Glutamatergic neuron (in vitro differentiated cells): ENCODE results near the gene DCAF17. TPM values are rescaled to one million over a fixed set of nuclear protein-coding genes. Genes with fewer than 3 reads are reported as not detected.

Experiments used
- DNase-seq: peaks from one replicate; pipeline ENCODE4 v3.0.0; 2022
- H3K27ac Mint-ChIP-seq: one replicate; pipeline ENCODE4 v1.8.0; 2020; ENCODE audit warnings: mild to moderate bottlenecking, mixed read lengths, inconsistent platforms; ENCODE audit not compliant: unreplicated experiment
- H3K27me3 Mint-ChIP-seq: one replicate; pipeline ENCODE4 v1.8.0; 2020; ENCODE audit warnings: mild to moderate bottlenecking, moderate library complexity, mixed read lengths, inconsistent platforms; ENCODE audit not compliant: unreplicated experiment
- H3K36me3 Mint-ChIP-seq: one replicate; pipeline ENCODE4 v1.8.0; 2020; ENCODE audit warnings: mild to moderate bottlenecking, mixed read lengths, inconsistent platforms; ENCODE audit not compliant: unreplicated experiment
- H3K4me1 Mint-ChIP-seq: one replicate; pipeline ENCODE4 v1.8.0; 2020; ENCODE audit warnings: mild to moderate bottlenecking, low read depth, mixed read lengths, inconsistent platforms; ENCODE audit not compliant: unreplicated experiment
- H3K4me3 Mint-ChIP-seq: one replicate; pipeline ENCODE4 v1.8.0; 2020; ENCODE audit warnings: mild to moderate bottlenecking, mixed read lengths, inconsistent platforms; ENCODE audit not compliant: unreplicated experiment
- H3K9me3 Mint-ChIP-seq: one replicate; pipeline ENCODE4 v1.8.0; 2020; ENCODE audit warnings: mild to moderate bottlenecking, moderate library complexity, mixed read lengths, inconsistent platforms; ENCODE audit not compliant: unreplicated experiment
- CTCF ChIP-seq: fragments of 200-600 bp; sonication (generic); IDR thresholded peaks from one replicate; pipeline ENCODE4 v1.5.0; 2021; ENCODE audit not compliant: partially characterized antibody, unreplicated experiment
- total RNA-seq: library from RNA; stranded (reverse); fragmentation: NEBNext Ultra II Directional; extraction: Animal tissue kit (Norgen Biotek cat#: 25700); gene quantifications from one replicate; pipeline ENCODE4 v1.2.1, GENCODE V29; 2021; ENCODE audit not compliant: unreplicated experiment

Gene DCAF17
- total RNA-seq, 1 donor from 2014 or later, result 17.0 TPM

- no peak for DNase-seq
- peaks cover 5% of the 10 kb centered on the region for H3K36me3 Mint-ChIP-seq
- peaks cover 2% of the 10 kb centered on the region for H3K27me3 Mint-ChIP-seq
- peaks cover 9% of the 10 kb centered on the region for H3K4me1 Mint-ChIP-seq
- no peak for TF ChIP-seq CTCF
- H3K9me3 Mint-ChIP-seq, result no peaks in the 10 kb centered on the region
- H3K27ac Mint-ChIP-seq, result no peak overlapping the region
- H3K4me3 Mint-ChIP-seq, result no peak overlapping the region
Observed at GRCh38 chr2:171404719-171405118, 29.3 kb upstream of the DCAF17 start.

- H3K27ac Mint-ChIP-seq, result no peak overlapping the region
- H3K9me3 Mint-ChIP-seq, result no peaks in the 10 kb centered on the region
- peaks cover 6% of the 10 kb centered on the region for H3K4me1 Mint-ChIP-seq
- peaks cover 5% of the 10 kb centered on the region for H3K36me3 Mint-ChIP-seq
- TF ChIP-seq CTCF, result no peak
- DNase-seq, result no peak
- no peak overlapping the region for H3K4me3 Mint-ChIP-seq
- H3K27me3 Mint-ChIP-seq, result peaks cover 2% of the 10 kb centered on the region
Observed at GRCh38 chr2:171405546-171405945, 28.5 kb upstream of the DCAF17 start.

GRCh38 chr2:171406044-171406443 lies 28.0 kb upstream of the DCAF17 start:
- H3K36me3 Mint-ChIP-seq, result peaks cover 5% of the 10 kb centered on the region
- no peak overlapping the region for H3K27ac Mint-ChIP-seq
- peaks cover 4% of the 10 kb centered on the region for H3K4me1 Mint-ChIP-seq
- no peak for TF ChIP-seq CTCF
- H3K9me3 Mint-ChIP-seq, result no peaks in the 10 kb centered on the region
- peaks cover 2% of the 10 kb centered on the region for H3K27me3 Mint-ChIP-seq
- no peak overlapping the region for H3K4me3 Mint-ChIP-seq
- no peak for DNase-seq

- DNase-seq, result no peak
- Mint-ChIP-seq H3K4me1 (no peaks in the 10 kb centered on the region), H3K27me3 (no peaks in the 10 kb centered on the region), H3K4me3 (no peak overlapping the region), H3K36me3 (peaks cover under 1% of the 10 kb centered on the region), H3K9me3 (no peaks in the 10 kb centered on the region), H3K27ac (no peak overlapping the region)
- no peak for TF ChIP-seq CTCF
Observed at GRCh38 chr2:171407030-171407675, 26.9 kb upstream of the DCAF17 start.

GRCh38 chr2:171407676-171408044 lies 26.4 kb upstream of the DCAF17 start:
- DNase-seq, result no peak
- no peak for TF ChIP-seq CTCF
- Mint-ChIP-seq H3K4me1 (no peaks in the 10 kb centered on the region), H3K27ac (peak overlapping the region; percentile 49), H3K4me3 (no peak overlapping the region), H3K27me3 (no peaks in the 10 kb centered on the region), H3K36me3 (no peaks in the 10 kb centered on the region), H3K9me3 (no peaks in the 10 kb centered on the region)
